Mucosa of descending colon (tissue), 3 donors: ENCODE measurements around the gene DCLK3. TPM values are rescaled to one million over a fixed set of nuclear protein-coding genes. Genes with fewer than 3 reads are reported as not detected.

Experiments
- ATAC-seq: fragments of 200-7000 bp; cut with Tn5 transposase; one replicate; pipeline ENCODE4 v1.9.1; 2020; ENCODE audit warnings: mild to moderate bottlenecking, moderate library complexity
- DNase-seq, 3 donors: peaks; one replicate each; pipeline ENCODE4 v3.0.0-alpha.2; 2020
- H3K36me3 ChIP-seq: fragments of 200-600 bp; one replicate; pipeline ENCODE4 v1.8.0; 2021; ENCODE audit warnings: low read depth, mild to moderate bottlenecking
- H3K4me1 ChIP-seq: fragments of 200-600 bp; one replicate; pipeline ENCODE4 v1.8.0; 2021; ENCODE audit warnings: low read depth, mild to moderate bottlenecking
- H3K4me3 ChIP-seq: fragments of 200-600 bp; one replicate; pipeline ENCODE4 v1.8.0; 2021; ENCODE audit warnings: mild to moderate bottlenecking
- H3K9me3 ChIP-seq: fragments of 200-600 bp; one replicate; pipeline ENCODE4 v1.8.0; 2021; ENCODE audit warnings: mild to moderate bottlenecking
- CTCF ChIP-seq: fragments of 200-600 bp; IDR thresholded peaks from one replicate; pipeline ENCODE4 v1.8.0; 2022; ENCODE audit warnings: antibody characterized with exemption, mild to moderate bottlenecking
- intact Hi-C, 2 donors: fragments of 100-400 bp; cut with DNase I in 1 of 2; cut with micrococcal nuclease in 1 of 2; formaldehyde crosslinking; loops; one replicate each; pipeline versions ENCODE4 v1.11.0 to v1.11.1; 2022; cut with DNase I, micrococcal nuclease
- total RNA-seq, 3 donors: library from RNA; stranded (reverse); fragmentation: NEBNext Ultra II Directional in 2 of 3; extraction: Animal tissue kit (Norgen Biotek cat#: 25700) in 2 of 3; gene quantifications; one replicate each; pipeline versions ENCODE4 v1.2.1 to v1.2.4, GENCODE V29; 2021 to 2023
- donor health status: DM: no; HTN: no; CAD: no; lungs with moderate emphysema.
- donor health status: DM: no; HTN: no; CAD: no.
- donor health status: DM: no; HTN: yes; CAD: no.

The DCLK3 gene
- total RNA-seq, 3 donors from 2014 or later, result 0.06 to 0.19 TPM; not detected in 1

DNA sequence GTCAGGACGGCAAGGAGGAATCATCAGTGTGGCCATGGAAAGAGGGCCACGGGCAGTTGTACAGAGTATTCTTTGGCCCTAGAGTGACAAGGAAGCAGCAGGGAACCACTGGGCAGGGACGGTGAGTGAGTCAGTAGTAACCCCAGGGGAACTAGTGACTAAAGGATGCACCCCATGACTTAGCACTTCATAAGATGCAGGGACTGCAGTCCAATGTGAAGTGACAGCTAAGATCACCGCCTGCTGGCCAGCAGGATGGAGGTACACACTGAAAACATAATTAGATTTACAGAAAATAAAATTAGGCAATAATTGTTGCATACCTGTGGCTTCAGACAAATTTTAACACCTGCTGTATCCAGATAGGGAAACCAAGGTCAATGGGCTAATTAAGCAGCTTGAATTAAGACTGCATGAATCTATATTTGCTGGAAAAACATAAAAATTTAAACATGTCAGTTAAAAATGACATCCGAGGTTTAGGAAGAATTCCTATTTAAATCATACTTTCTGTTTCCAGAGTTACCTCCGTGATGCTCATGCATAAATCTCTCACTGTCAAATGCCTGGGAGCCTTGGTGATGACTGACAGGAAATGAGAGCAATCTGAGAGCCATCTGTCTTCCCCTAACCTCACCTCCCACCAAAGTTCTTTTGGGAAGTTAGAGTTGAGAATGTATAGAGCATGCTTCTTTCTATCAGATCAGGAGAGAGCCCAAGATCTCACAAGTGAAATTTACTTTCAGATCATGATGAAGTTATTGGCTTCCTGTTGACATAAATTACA lies 56.5 kb downstream of the DCLK3 start:
- intact Hi-C loops, result no loop called here
- DNase-seq, result no peak
- Histone ChIP-seq H3K36me3 (no peaks in the 10 kb centered on the region), H3K4me3 (no peak overlapping the region), H3K4me1 (no peaks in the 10 kb centered on the region), H3K9me3 (no peaks in the 10 kb centered on the region)
- no peak for ATAC-seq
- no peak for TF ChIP-seq CTCF

GRCh38 chr3:36705015-36705414 lies 59.3 kb downstream of the DCLK3 start:
- intact Hi-C loops, result no loop called here
- no peak for TF ChIP-seq CTCF
- Histone ChIP-seq H3K4me1 (no peaks in the 10 kb centered on the region), H3K4me3 (no peak overlapping the region), H3K9me3 (no peaks in the 10 kb centered on the region), H3K36me3 (no peaks in the 10 kb centered on the region)
- no peak for ATAC-seq
- no peak for DNase-seq

DNA sequence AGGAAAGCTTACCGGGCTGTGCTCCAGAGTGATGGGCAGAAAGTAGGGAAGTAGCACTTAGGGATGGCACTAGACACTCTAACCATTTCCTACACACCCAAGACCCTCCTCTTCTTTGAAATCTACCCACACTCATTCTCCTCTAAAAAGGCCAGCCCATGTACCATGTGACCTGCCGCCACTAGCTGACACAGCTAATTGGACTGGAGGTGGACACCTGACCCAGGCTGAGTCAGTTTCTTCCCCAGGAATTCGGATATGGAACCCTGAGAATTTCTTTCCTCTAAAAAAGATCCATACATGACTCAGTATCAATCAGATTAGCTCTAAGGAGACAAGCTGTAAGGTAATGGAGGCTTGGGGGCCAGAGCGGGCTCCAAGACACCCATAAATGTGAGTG lies 60.1 kb downstream of the DCLK3 start:
- no peak for TF ChIP-seq CTCF
- DNase-seq (no peak), ATAC-seq (no peak)
- Histone ChIP-seq H3K9me3 (no peaks in the 10 kb centered on the region), H3K4me3 (no peak overlapping the region), H3K4me1 (no peaks in the 10 kb centered on the region), H3K36me3 (no peaks in the 10 kb centered on the region)
- intact Hi-C loops, result no loop called here

DNA sequence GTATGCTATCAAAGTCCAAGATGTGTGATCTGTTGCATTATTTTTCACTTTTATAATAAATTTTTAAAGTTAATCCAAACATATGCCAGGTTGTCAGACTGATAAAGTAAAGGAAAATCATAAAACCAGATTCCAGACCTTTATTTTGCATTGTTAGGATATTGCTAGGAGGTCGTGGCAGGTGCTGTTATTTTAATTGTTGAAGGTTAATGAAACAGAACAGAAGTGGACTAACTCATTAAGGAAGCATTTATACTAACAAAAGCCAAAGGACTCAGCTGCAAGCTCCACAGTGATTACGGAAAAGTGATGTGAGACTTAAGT lies 63.1 kb downstream of the DCLK3 start:
- no peaks in the 10 kb centered on the region for H3K36me3 ChIP-seq
- DNase-seq, result no peak
- ATAC-seq, result no peak
- H3K4me3 ChIP-seq, result no peak overlapping the region
- H3K9me3 ChIP-seq, result no peaks in the 10 kb centered on the region
- intact Hi-C loops, result no loop called here
- no peaks in the 10 kb centered on the region for H3K4me1 ChIP-seq
- no peak for TF ChIP-seq CTCF

GRCh38 chr3:36700537-36701248 lies 63.7 kb downstream of the DCLK3 start:
- Histone ChIP-seq H3K36me3 (no peaks in the 10 kb centered on the region), H3K9me3 (no peaks in the 10 kb centered on the region), H3K4me1 (no peaks in the 10 kb centered on the region), H3K4me3 (no peak overlapping the region)
- peak in 2 of 3 donors; percentile 38 to 46 for DNase-seq
- intact Hi-C loops, result no loop called here
- ATAC-seq, result peak; percentile 44
- TF ChIP-seq CTCF, result no peak
